PC-9 (cell line): ENCODE measurements around the gene PCGF2. TPM values are rescaled to one million over a fixed set of nuclear protein-coding genes. Genes with fewer than 3 reads are reported as not detected.
A peak's percentile ranks its signal among the peaks of the same experiment; 100 is the strongest.

Experiments used
- BruUV-seq: library from RNA; stranded (reverse); fragments of 400-500 nt; replicated peaks from 2 replicates; lab custom pipeline; 2021; lab: Mats Ljungman, UMichigan
- CTCF ChIA-PET: fragments of 300-600 bp; sonication (Branson Sonifier 250); formaldehyde crosslinking; loops from one replicate; lab custom pipeline; 2022; ENCODE audit warnings: antibody characterized with exemption; lab: Charles Lee
- POLR2A ChIA-PET: fragments of 300-600 bp; sonication (Branson Sonifier 250); formaldehyde crosslinking; loops from one replicate; lab custom pipeline; 2022; ENCODE audit warnings: antibody characterized with exemption; ENCODE audit not compliant: unreplicated experiment; lab: Charles Lee
- DNase-seq, 2 experiments: peaks; one replicate each; pipeline versions ENCODE4 v3.0.0 to v3.0.0-alpha.2; 2015 to 2022; ENCODE audit warnings: mixed read lengths in 1 of 2
- H2AFZ ChIP-seq: fragments of 200-600 bp; sonication (generic); 2 replicates; pipeline ENCODE4 v1.8.1; 2017; ENCODE audit warnings: antibody characterized with exemption
- H3F3A ChIP-seq: fragments of 200-600 bp; sonication (generic); 2 replicates; pipeline ENCODE4 v1.8.1; 2017; ENCODE audit warnings: antibody characterized with exemption, mild to moderate bottlenecking, low read depth; ENCODE audit not compliant: insufficient read depth
- H3K27ac ChIP-seq: fragments of 200-600 bp; sonication (generic); 2 replicates; pipeline ENCODE4 v1.6.1; 2016; ENCODE audit warnings: mixed run types
- H3K27me3 ChIP-seq: fragments of 200-600 bp; sonication (generic); 2 replicates; pipeline ENCODE4 v1.6.1; 2016; ENCODE audit warnings: low read depth, mixed run types; ENCODE audit not compliant: insufficient read depth
- H3K36me3 ChIP-seq: fragments of 200-600 bp; sonication (generic); 2 replicates; pipeline ENCODE4 v1.6.1; 2016; ENCODE audit warnings: low read depth, mixed run types
- H3K4me1 ChIP-seq: fragments of 200-600 bp; sonication (generic); replicated peaks from 2 replicates; pipeline ENCODE4 v1.6.1; 2016; ENCODE audit warnings: mixed run types; ENCODE audit not compliant: insufficient read depth
- H3K4me2 ChIP-seq: fragments of 200-600 bp; sonication (generic); 2 replicates; pipeline ENCODE4 v1.6.1; 2017; ENCODE audit warnings: mixed run types
- H3K4me3 ChIP-seq: fragments of 200-600 bp; sonication (generic); 2 replicates; pipeline ENCODE4 v1.6.1; 2016; ENCODE audit warnings: mixed run types
- H3K79me2 ChIP-seq: fragments of 200-600 bp; sonication (generic); 2 replicates; pipeline ENCODE4 v1.6.1; 2017; ENCODE audit warnings: low read depth, mixed run types
- H3K9me2 ChIP-seq: fragments of 200-600 bp; sonication (generic); 2 replicates; pipeline ENCODE4 v1.8.1; 2017; ENCODE audit warnings: mild to moderate bottlenecking; ENCODE audit not compliant: insufficient read depth
- H3K9me3 ChIP-seq: fragments of 200-600 bp; sonication (generic); 2 replicates; pipeline ENCODE4 v1.8.1; 2016; ENCODE audit warnings: low read depth; ENCODE audit not compliant: insufficient read depth
- H4K20me1 ChIP-seq: fragments of 200-600 bp; sonication (generic); 2 replicates; pipeline ENCODE4 v1.8.1; 2017; ENCODE audit not compliant: insufficient read depth
- EZH2 ChIP-seq: fragments of 200-600 bp; sonication (generic); IDR thresholded peaks from 2 replicates; pipeline ENCODE4 v1.8.0; 2017; ENCODE audit warnings: antibody characterized with exemption, low read depth
- intact Hi-C: fragments of 100-400 bp; cut with micrococcal nuclease; formaldehyde crosslinking; loops from one replicate; pipeline ENCODE4 v1.10.0; 2022; ENCODE audit not compliant: unreplicated experiment
- total RNA-seq: library from RNA; stranded (reverse); gene quantifications from 2 replicates; pipeline ENCODE4 v1.2.3, GENCODE V29; 2021
- TF ChIP-seq, protein P1 (sequence below): fragments of 200-600 bp; sonication (generic); conservative IDR thresholded peaks from 2 replicates; pipeline ENCODE4 v1.6.1; 2017; ENCODE audit warnings: mixed run types, antibody characterized with exemption, mild to moderate bottlenecking, moderate library complexity

PCGF2 gene
- total RNA-seq, 1 experiment from 2014 or later, result 43.3 TPM

DNA sequence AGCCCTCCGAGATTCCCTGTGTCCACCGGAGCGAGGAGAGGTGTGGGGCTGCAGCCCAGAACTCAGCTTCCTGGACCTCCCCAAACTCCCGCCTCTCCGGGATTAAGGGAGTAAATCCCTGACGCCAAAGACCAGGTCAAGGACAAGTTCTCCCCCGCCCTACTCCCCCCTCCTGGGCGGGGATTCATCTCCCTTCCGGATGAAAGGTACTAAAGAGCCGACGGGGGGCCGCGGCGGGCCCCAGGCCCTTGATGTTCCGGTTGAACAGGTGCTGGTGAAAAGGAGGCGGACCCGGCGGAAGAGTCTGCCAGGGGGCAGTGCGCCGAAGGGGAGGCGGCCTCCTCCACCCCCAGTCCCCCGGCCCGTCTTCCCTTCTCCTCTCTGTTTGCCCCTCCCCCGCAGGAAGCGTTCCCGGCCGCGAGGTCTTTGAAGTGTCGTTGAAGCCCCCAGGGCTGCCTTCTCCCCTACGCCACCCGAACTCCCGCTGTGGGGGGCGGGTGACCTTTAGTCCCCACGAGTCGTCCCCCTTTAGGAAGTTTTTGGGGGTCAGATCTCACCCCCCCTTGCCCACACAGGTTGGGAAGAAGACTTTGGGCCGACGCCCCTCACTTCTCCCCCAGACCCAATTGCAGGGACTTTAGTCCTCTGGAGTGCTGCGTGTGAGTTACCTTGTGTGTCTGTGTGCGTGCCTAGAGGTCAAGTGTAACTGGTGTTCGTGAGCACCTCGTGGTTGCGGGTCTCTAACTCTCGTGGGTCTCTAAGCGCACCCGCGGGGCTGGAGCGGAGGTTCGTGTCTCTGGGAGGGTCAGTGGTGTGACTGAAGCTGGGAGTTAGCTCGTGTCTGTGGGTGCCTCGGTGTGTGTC, 44.2 kb downstream of the PCGF2 start:
- H3K27ac ChIP-seq, result peak overlapping the region; percentile 88
- DNase-seq, result peak; percentile 92 to 95
- peaks cover 23% of the 10 kb centered on the region for H3K4me1 ChIP-seq
- peak overlapping the region; percentile 99 for H3K4me3 ChIP-seq
- ChIA-PET CTCF (no interaction called here), POLR2A (no interaction called here)
- H3K36me3 ChIP-seq, result peaks cover 11% of the 10 kb centered on the region; the same call in 1 of the 2 replicates
- TF ChIP-seq, protein P1, sequence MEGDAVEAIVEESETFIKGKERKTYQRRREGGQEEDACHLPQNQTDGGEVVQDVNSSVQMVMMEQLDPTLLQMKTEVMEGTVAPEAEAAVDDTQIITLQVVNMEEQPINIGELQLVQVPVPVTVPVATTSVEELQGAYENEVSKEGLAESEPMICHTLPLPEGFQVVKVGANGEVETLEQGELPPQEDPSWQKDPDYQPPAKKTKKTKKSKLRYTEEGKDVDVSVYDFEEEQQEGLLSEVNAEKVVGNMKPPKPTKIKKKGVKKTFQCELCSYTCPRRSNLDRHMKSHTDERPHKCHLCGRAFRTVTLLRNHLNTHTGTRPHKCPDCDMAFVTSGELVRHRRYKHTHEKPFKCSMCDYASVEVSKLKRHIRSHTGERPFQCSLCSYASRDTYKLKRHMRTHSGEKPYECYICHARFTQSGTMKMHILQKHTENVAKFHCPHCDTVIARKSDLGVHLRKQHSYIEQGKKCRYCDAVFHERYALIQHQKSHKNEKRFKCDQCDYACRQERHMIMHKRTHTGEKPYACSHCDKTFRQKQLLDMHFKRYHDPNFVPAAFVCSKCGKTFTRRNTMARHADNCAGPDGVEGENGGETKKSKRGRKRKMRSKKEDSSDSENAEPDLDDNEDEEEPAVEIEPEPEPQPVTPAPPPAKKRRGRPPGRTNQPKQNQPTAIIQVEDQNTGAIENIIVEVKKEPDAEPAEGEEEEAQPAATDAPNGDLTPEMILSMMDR, result no peak
- TF ChIP-seq EZH2, result no peak
- no peaks in the 10 kb centered on the region for H3K9me2 ChIP-seq
- H2AFZ ChIP-seq, result peak overlapping the region; percentile 83
- intact Hi-C loops, result loop anchor here (2.0 kb wide), 2 partner anchors 29 to 45 kb away; partner anchors contain the start of genes EPOP and PCGF2
- H3K79me2 ChIP-seq, result peaks cover 57% of the 10 kb centered on the region
- no peaks in the 10 kb centered on the region for H3K9me3 ChIP-seq
- H3K4me2 ChIP-seq, result peak overlapping the region; percentile 99
- BruUV-seq, result TSS peak; percentile 15
- H3F3A ChIP-seq, result peaks cover 49% of the 10 kb centered on the region
- H3K27me3 ChIP-seq, result no peaks in the 10 kb centered on the region
- peaks cover 21% of the 10 kb centered on the region for H4K20me1 ChIP-seq

DNA sequence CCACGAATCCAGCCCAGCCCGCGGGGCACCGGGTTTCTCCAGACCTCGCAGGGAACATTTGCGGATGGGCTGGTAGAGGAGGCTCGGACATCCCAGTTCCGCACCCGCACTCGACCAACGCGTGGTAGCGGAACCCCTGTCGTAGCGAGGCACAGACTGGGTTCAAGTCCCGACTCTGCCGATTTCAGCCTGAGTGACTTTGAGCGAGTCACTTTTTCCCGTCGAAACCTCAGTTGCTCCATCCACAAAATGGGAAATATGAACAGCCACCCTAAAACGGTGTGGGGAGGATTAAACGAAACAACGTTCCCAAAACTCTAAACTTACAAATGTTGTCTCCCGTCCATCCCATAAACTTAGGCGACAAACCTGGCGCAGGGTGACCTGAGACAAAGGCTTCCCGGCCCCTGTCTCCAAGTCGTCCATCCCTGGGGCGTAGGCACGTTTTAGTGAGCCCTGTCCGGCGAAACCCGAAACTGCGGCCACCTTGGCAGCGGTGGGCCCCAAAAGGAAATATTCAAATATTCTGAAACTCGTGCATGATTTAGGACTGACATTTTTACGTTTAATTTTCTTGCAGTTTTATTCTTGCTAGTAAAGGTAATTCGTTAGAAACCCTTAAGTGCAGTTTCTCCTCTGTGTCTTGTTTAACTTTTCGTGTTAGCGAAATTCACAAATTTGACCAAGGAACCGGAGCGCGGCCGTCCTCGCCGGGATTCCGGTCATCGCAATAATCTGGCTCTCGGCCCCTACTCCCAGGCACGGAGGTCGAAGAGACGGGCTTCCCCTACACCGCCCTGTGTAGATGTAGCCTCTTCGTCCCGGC, 45.0 kb downstream of the PCGF2 start:
- peak overlapping the region; percentile 83 for H2AFZ ChIP-seq
- intact Hi-C loops, result loop anchor here (2.0 kb wide), 1 partner anchor 28 kb away; the partner anchor contains the start of gene EPOP
- TSS peak; percentile 22 for BruUV-seq
- H3K9me3 ChIP-seq, result no peaks in the 10 kb centered on the region
- peak overlapping the region; percentile 82 for H3K27ac ChIP-seq
- H3K4me3 ChIP-seq, result peak overlapping the region; percentile 99
- peaks cover 19% of the 10 kb centered on the region for H4K20me1 ChIP-seq
- H3K9me2 ChIP-seq, result no peaks in the 10 kb centered on the region
- H3K4me2 ChIP-seq, result peak overlapping the region; percentile 99
- peaks cover 5% of the 10 kb centered on the region; the same call in 1 of the 2 replicates for H3K36me3 ChIP-seq
- no peaks in the 10 kb centered on the region for H3K27me3 ChIP-seq
- DNase-seq, result no peak
- ChIA-PET POLR2A (no interaction called here), CTCF (interaction anchor here (0.7 kb wide), 1 partner anchor 100 kb away, joined by 3 read pairs; no protein-coding TSS in a partner anchor)
- peaks cover 49% of the 10 kb centered on the region for H3F3A ChIP-seq
- peaks cover 23% of the 10 kb centered on the region for H3K4me1 ChIP-seq
- H3K79me2 ChIP-seq, result peaks cover 49% of the 10 kb centered on the region
- TF ChIP-seq, protein P1, result no peak
- no peak for TF ChIP-seq EZH2
